ENCODE measurements around the gene SSTR5. TPM values are rescaled to one million over a fixed set of nuclear protein-coding genes. Genes with fewer than 3 reads are reported as not detected.

SSTR5 gene
- polyA plus RNA-seq, 1 experiment = not detected

GRCh38 chr16:1031666-1032065 lies 40.9 kb upstream of the SSTR5 start:
- H3K27me3 ChIP-seq (ENCODE audit: control insufficient read depth, insufficient read depth, low read length) = peaks cover 23% of the 10 kb centered on the region
- CTCF ChIA-PET = no interaction called here
- POLR2A ChIA-PET = no interaction called here
- H3K27ac ChIP-seq (ENCODE audit: low read depth, low read length) = no peak overlapping the region
- TF ChIP-seq CTCF (IDR thresholded peaks at IDR 0.05; ENCODE audit: low read depth, low read length) = no peak
- H3K4me3 ChIP-seq (ENCODE audit: low read depth, low read length) = no peak overlapping the region
- DNase-seq (ENCODE audit: low read depth, low spot score) = no peak
- H3K9me3 ChIP-seq (ENCODE audit: control insufficient read depth, insufficient read depth, low read length) = peaks cover 17% of the 10 kb centered on the region

- no peak for TF ChIP-seq CTCF (IDR thresholded peaks at IDR 0.05; ENCODE audit: low read depth, low read length)
- peaks cover 15% of the 10 kb centered on the region for H3K9me3 ChIP-seq (ENCODE audit: control insufficient read depth, insufficient read depth, low read length)
- CTCF ChIA-PET = no interaction called here
- POLR2A ChIA-PET = no interaction called here
- H3K27me3 ChIP-seq (ENCODE audit: control insufficient read depth, insufficient read depth, low read length) = peaks cover 23% of the 10 kb centered on the region
- H3K27ac ChIP-seq (ENCODE audit: low read depth, low read length) = no peak overlapping the region
- H3K4me3 ChIP-seq (ENCODE audit: low read depth, low read length) = no peak overlapping the region
- DNase-seq (ENCODE audit: low read depth, low spot score) = no peak
Observed at GRCh38 chr16:1032607-1033006, 39.9 kb upstream of the SSTR5 start.

GRCh38 chr16:1033128-1033679 lies 39.3 kb upstream of the SSTR5 start:
- CTCF ChIA-PET = no interaction called here
- Histone ChIP-seq H3K4me3 (ENCODE audit: low read depth, low read length) (no peak overlapping the region), H3K27me3 (ENCODE audit: control insufficient read depth, insufficient read depth, low read length) (peaks cover 17% of the 10 kb centered on the region), H3K27ac (ENCODE audit: low read depth, low read length) (no peak overlapping the region), H3K9me3 (ENCODE audit: control insufficient read depth, insufficient read depth, low read length) (peaks cover 15% of the 10 kb centered on the region)
- DNase-seq (ENCODE audit: low read depth, low spot score) = no peak
- POLR2A ChIA-PET = no interaction called here
- TF ChIP-seq CTCF (IDR thresholded peaks at IDR 0.05; ENCODE audit: low read depth, low read length) = no peak

GRCh38 chr16:1034230-1035065 lies 38.1 kb upstream of the SSTR5 start:
- Histone ChIP-seq H3K27ac (ENCODE audit: low read depth, low read length) (no peak overlapping the region), H3K4me3 (ENCODE audit: low read depth, low read length) (no peak overlapping the region), H3K27me3 (ENCODE audit: control insufficient read depth, insufficient read depth, low read length) (peaks cover 7% of the 10 kb centered on the region), H3K9me3 (ENCODE audit: control insufficient read depth, insufficient read depth, low read length) (peaks cover 18% of the 10 kb centered on the region)
- ChIA-PET CTCF (no interaction called here), POLR2A (no interaction called here)
- no peak for TF ChIP-seq CTCF (IDR thresholded peaks at IDR 0.05; ENCODE audit: low read depth, low read length)
- no peak for DNase-seq (ENCODE audit: low read depth, low spot score)

GRCh38 chr16:1035066-1035415 lies 37.5 kb upstream of the SSTR5 start:
- no peak overlapping the region for H3K27ac ChIP-seq (ENCODE audit: low read depth, low read length)
- H3K9me3 ChIP-seq (ENCODE audit: control insufficient read depth, insufficient read depth, low read length) = peaks cover 22% of the 10 kb centered on the region
- peaks cover 5% of the 10 kb centered on the region for H3K27me3 ChIP-seq (ENCODE audit: control insufficient read depth, insufficient read depth, low read length)
- TF ChIP-seq CTCF (IDR thresholded peaks at IDR 0.05; ENCODE audit: low read depth, low read length) = no peak
- H3K4me3 ChIP-seq (ENCODE audit: low read depth, low read length) = no peak overlapping the region
- no peak for DNase-seq (ENCODE audit: low read depth, low spot score)
- ChIA-PET POLR2A (no interaction called here), CTCF (no interaction called here)

Measured in AG04450 (cell line).